K562 (cell line): ENCODE measurements around the gene DDT. TPM values are rescaled to one million over a fixed set of nuclear protein-coding genes. Genes with fewer than 3 reads are reported as not detected.
"Not testable (repeated sequence)": the region's sequence is repeated elsewhere in the genome, so short reads cannot be mapped to it uniquely, and the experiment has no call there.

Experiments
- ATAC-seq: fragments of 200-7000 bp; cut with Tn5 transposase; 3 replicates; pipeline ENCODE4 v1.9.1; 2020; ENCODE audit warnings: moderate library complexity
- BruUV-seq: library from RNA; stranded (reverse); fragments of 400-500 nt; replicated peaks from 2 replicates; lab custom pipeline; 2021; lab: Mats Ljungman, UMichigan
- CTCF ChIA-PET: fragments of 300-600 bp; formaldehyde crosslinking; extraction: SDS; loops from one replicate; lab custom pipeline; 2021; ENCODE audit warnings: low intra/inter-chr PET ratio; lab: Yijun Ruan, JAX
- POLR2A ChIA-PET: fragments of 300-600, 350-650 bp; sonication (Branson Sonifier 250); formaldehyde crosslinking; extraction: SDS; loops from one replicate; lab custom pipeline; 2021; ENCODE audit warnings: antibody characterized with exemption, inconsistent platforms; lab: Yijun Ruan, JAX
- DNase-seq, 4 experiments: peaks; one replicate each; pipeline versions ENCODE4 v3.0.0 to v3.0.0-alpha.2; 2011 to 2018; ENCODE audit warnings: low spot score in 3 of 4, mixed read lengths in 3 of 4; ENCODE audit errors: extremely low read depth in 1 of 4
- FAIRE-seq: peaks from 2 replicates; lab custom pipeline; 2011; peaks lifted over from hg19 to GRCh38; lab: Jason Lieb, UNC
- H2AFZ ChIP-seq: 2 replicates; pipeline ENCODE4 v1.6.0; 2011; ENCODE audit warnings: low read depth, low read length, control low read depth, inconsistent platforms
- H3K27ac ChIP-seq: fragments of 200-600 bp; 3 replicates; pipeline ENCODE4 v1.8.0; 2011; ENCODE audit warnings: low read depth, mild to moderate bottlenecking, control low read depth, inconsistent platforms, low read length, moderate library complexity, mixed read lengths; ENCODE audit errors: extremely low read depth
- H3K27me3 ChIP-seq, 2 experiments: fragments of 300-600 bp in 1 of 2; 2 replicates in 1 of 2; 3 replicates in 1 of 2; pipeline versions ENCODE4 v1.6.0 to v1.8.0; 2011; ENCODE audit warnings: inconsistent platforms in 2 of 2, low read length in 2 of 2, mild to moderate bottlenecking in 1 of 2, mixed read lengths in 1 of 2, moderate library complexity in 1 of 2; ENCODE audit not compliant: control insufficient read depth in 2 of 2, insufficient read depth in 2 of 2
- H3K36me3 ChIP-seq: fragments of 300-600 bp; 3 replicates; pipeline ENCODE4 v1.8.0; 2011; ENCODE audit warnings: mild to moderate bottlenecking, low read length, inconsistent platforms; ENCODE audit not compliant: control insufficient read depth, insufficient read depth
- H3K4me1 ChIP-seq, 2 experiments: fragments of 200-600 bp in 1 of 2; replicated peaks in 1 of 2; 2 replicates in 1 of 2; 3 replicates in 1 of 2; pipeline versions ENCODE4 v1.5.1 to v1.8.0; 2011; ENCODE audit warnings: inconsistent platforms in 2 of 2, low read length in 2 of 2, mild to moderate bottlenecking in 1 of 2, mixed read lengths in 1 of 2, moderate library complexity in 1 of 2; ENCODE audit not compliant: control insufficient read depth in 2 of 2, insufficient read depth in 2 of 2
- H3K4me2 ChIP-seq: 2 replicates; pipeline ENCODE4 v1.6.1; 2011; ENCODE audit warnings: low read length, control low read depth, inconsistent platforms, mixed read lengths; ENCODE audit not compliant: insufficient read depth
- H3K4me3 ChIP-seq: fragments of 200-600 bp; sonication (generic), shearing (Covaris generic); 2 replicates; pipeline ENCODE4 v1.5.1; 2016; ENCODE audit warnings: control low read depth, inconsistent platforms
- H3K79me2 ChIP-seq: fragments of 200-600 bp; 3 replicates; pipeline ENCODE4 v1.8.0; 2011; ENCODE audit warnings: low read length, inconsistent platforms; ENCODE audit not compliant: control insufficient read depth, insufficient read depth
- H3K9ac ChIP-seq, 2 experiments: 2 replicates each; pipeline versions ENCODE4 v1.6.0 to v1.6.1; 2011; ENCODE audit warnings: low read depth in 2 of 2, low read length in 2 of 2, control low read depth in 1 of 2, inconsistent platforms in 1 of 2, mild to moderate bottlenecking in 1 of 2, mixed read lengths in 1 of 2; ENCODE audit not compliant: insufficient read depth in 1 of 2
- H3K9me1 ChIP-seq: one replicate; pipeline ENCODE4 v1.6.0; 2011; ENCODE audit warnings: inconsistent platforms, mild to moderate bottlenecking, low read length, moderate library complexity; ENCODE audit not compliant: control insufficient read depth, insufficient read depth
- H3K9me3 ChIP-seq: replicated peaks from 2 replicates; pipeline ENCODE4 v1.5.1; 2011; ENCODE audit warnings: low read depth, low read length, inconsistent platforms; ENCODE audit not compliant: control insufficient read depth, insufficient read depth
- H4K20me1 ChIP-seq: replicated peaks from 2 replicates; pipeline ENCODE4 v1.6.1; 2011; ENCODE audit warnings: low read length, inconsistent platforms, mixed read lengths; ENCODE audit not compliant: control insufficient read depth, insufficient read depth
- MXD1 ChIP-seq: fragments of 250-450 bp; sonication (Bioruptor Pico); IDR thresholded peaks from 2 replicates; pipeline ENCODE4 v1.8.0; 2021; ENCODE audit warnings: borderline replicate concordance, mild to moderate bottlenecking, moderate library complexity; ENCODE audit not compliant: poor library complexity, severe bottlenecking
- NRF1 ChIP-seq, 2 experiments: fragments of 450-650 bp; IDR thresholded peaks in 1 of 2; conservative IDR thresholded peaks in 1 of 2; 2 replicates each; pipeline ENCODE4 v1.6.1; 2014; ENCODE audit warnings: mild to moderate bottlenecking in 2 of 2
- ZNF165 ChIP-seq: fragments of 250-450 bp; sonication (Bioruptor Pico); IDR thresholded peaks from 2 replicates; pipeline ENCODE4 v1.4.0; 2020; ENCODE audit warnings: borderline replicate concordance
- ZNF318 ChIP-seq, 2 experiments: fragments of 450-650 bp; IDR thresholded peaks; 2 replicates each; pipeline ENCODE4 v1.6.1; 2016; ENCODE audit warnings: mild to moderate bottlenecking in 2 of 2, borderline replicate concordance in 1 of 2, low read depth in 1 of 2, moderate library complexity in 1 of 2
- ZNF77 ChIP-seq: fragments of 250-450 bp; sonication (Bioruptor Pico); IDR thresholded peaks from 2 replicates; pipeline ENCODE4 v1.5.0; 2020
- WGBS: fragments of 100-300 bp; shearing (Covaris generic); methylation state at CpG from one replicate; pipeline ENCODE4 v1.1.6; 2016; ENCODE audit warnings: low coverage, mixed read lengths; ENCODE audit not compliant: insufficient coverage; ENCODE audit errors: missing lambda C conversion rate; 5-methylcytosine and 5-hydroxymethylcytosine counted together
- in situ Hi-C: fragments of 300-500 bp; cut with MboI; formaldehyde crosslinking; loops from 4 replicates; pipeline ENCODE4 v1.15.0; 2018; ENCODE audit warnings: inconsistent platforms, mixed read lengths
- intact Hi-C: fragments of 100-400 bp; cut with micrococcal nuclease; formaldehyde crosslinking; loops from 2 replicates; pipeline ENCODE4 v1.14.2; 2022
- polyA plus RNA-seq, 8 experiments: library from polyadenylated mRNA; depleted of rRNA in 4 of 8; stranded (reverse) in 5 of 8; unstranded in 3 of 8; fragments of >200 nt; fragmentation: Nextera tagmentation in 2 of 8; fragmentation: Illumina TruSeq in 1 of 8; extraction: Ambion mirVana in 2 of 8; extraction: Trizol in 1 of 8; gene quantifications; 2 replicates each; pipeline versions ENCODE4 v1.2.1 to v1.2.3, GENCODE V29; 2011 to 2014; ENCODE audit warnings: inconsistent platforms in 1 of 8, missing spikeins in 1 of 8
- total RNA-seq, 7 experiments: library from RNA; depleted of rRNA in 6 of 7; stranded (reverse); fragments of >200 nt in 6 of 7; fragmentation: Illumina TruSeq in 2 of 7; extraction: Trizol in 2 of 7; gene quantifications; 2 replicates each; pipeline versions ENCODE4 v1.2.1 to v1.2.3, GENCODE V29; 2011 to 2021; ENCODE audit warnings: low replicate concordance in 1 of 7

DDT gene
- total and polyA plus RNA-seq, 9 of the 15 experiments (the other 6 are each of a cell fraction or from before 2014, with no cell fraction given) = 24.0 to 209 (median 63.2) TPM

GRCh38 chr22:23969071-23969470 lies 5.2 kb downstream of the DDT start (continued):
- TF ChIP-seq ZNF318 (IDR thresholded peaks at IDR 0.05; ENCODE audit: borderline replicate concordance in 1 of 2, low read depth in 1 of 2) (no peak), ZNF77 (no peak), NRF1 (conservative IDR thresholded peaks at IDR 0.05 in 1 of 2, IDR thresholded peaks at IDR 0.05 in 1 of 2) (no peak), ZNF165 (CRISPR knock-in tag) (no peak), MXD1 (CRISPR knock-in tag) (no peak)

GRCh38 chr22:23966568-23966967 lies 7.7 kb downstream of the DDT start, which contains the start of gene DDTL:
Gene DDTL, plus strand, starts transcription at chr22:23966888. Its CDS starts 27 bp downstream, at chr22:23966915.
- DNase-seq, H3K9me1 ChIP-seq, H4K20me1 ChIP-seq, H3K4me2 ChIP-seq, H3K27me3 ChIP-seq, CTCF ChIA-PET, H3K4me1 ChIP-seq, H2AFZ ChIP-seq, BruUV-seq, H3K27ac ChIP-seq, H3K9me3 ChIP-seq, H3K4me3 ChIP-seq, H3K9ac ChIP-seq, intact Hi-C loops, POLR2A ChIA-PET: not testable (repeated sequence)
- FAIRE-seq = peak; percentile 99
- in situ Hi-C loops = loop anchor here (5.0 to 25.0 kb wide), 2 partner anchors 39 to 546 kb away; no protein-coding TSS in a partner anchor
- peak; percentile 99 for ATAC-seq
- no CpG with 5 or more reads among the region's 30 CpGs for WGBS
- Histone ChIP-seq H3K36me3 (peaks cover 25% of the 10 kb centered on the region), H3K79me2 (peaks cover 13% of the 10 kb centered on the region)
